ENCODE data around the gene ZFP36. TPM values are rescaled to one million over a fixed set of nuclear protein-coding genes. Genes with fewer than 3 reads are reported as not detected.

ZFP36 gene
- total RNA-seq, 2 donors from 2014 or later = 16.1 to 23.4 TPM

DNA sequence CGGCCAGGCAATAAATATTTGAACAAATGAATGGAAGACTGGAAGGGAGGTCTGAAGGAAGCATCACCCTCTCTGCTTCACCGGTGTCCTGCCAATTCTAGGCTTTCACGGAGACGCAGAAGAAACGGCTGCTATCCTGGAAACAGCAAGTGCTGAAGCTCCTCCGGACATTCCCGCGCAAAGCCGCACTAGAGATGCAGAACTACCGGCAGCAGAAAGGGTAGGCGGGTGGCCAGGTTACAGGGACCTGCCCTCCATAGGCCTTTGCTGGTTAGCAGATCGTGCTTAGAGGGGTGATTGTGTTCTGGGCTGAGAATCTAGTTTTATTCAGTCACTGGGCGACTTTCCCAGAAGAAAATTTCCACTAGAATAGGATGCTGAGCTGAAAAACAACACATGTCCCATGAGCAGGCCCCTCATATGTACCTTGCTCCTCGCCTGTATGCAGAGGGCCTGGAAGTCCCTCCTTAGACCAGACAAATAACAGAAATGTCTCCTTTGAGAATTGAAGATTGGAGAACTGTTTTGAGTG lies 26.7 kb upstream of the ZFP36 start:
- Histone ChIP-seq H3K4me1 (ENCODE audit: control insufficient read depth, insufficient read depth, low read length) (no peaks in the 10 kb centered on the region), H3K9ac (ENCODE audit: extremely low read depth, low read length, poor library complexity, severe bottlenecking) (no peak overlapping the region), H3K27me3 (ENCODE audit: control insufficient read depth, insufficient read depth, low read length, poor library complexity, severe bottlenecking) (no peaks in the 10 kb centered on the region), H3K9me3 (ENCODE audit: control insufficient read depth, low read length) (no peaks in the 10 kb centered on the region), H3K36me3 (ENCODE audit: control insufficient read depth, insufficient read depth, low read length) (peaks cover 87% of the 10 kb centered on the region), H3K4me3 (ENCODE audit: low read length) (no peak overlapping the region), H3K27ac (ENCODE audit: low read depth, low read length) (no peak overlapping the region)
- H3K4me3 Mint-ChIP-seq = no peak overlapping the region
- H3K9me3 Mint-ChIP-seq = no peaks in the 10 kb centered on the region
- H3K4me1 Mint-ChIP-seq = no peaks in the 10 kb centered on the region
- no peak for DNase-seq
- WGBS, 2 experiments (ENCODE audit: insufficient coverage in 1 of 2, insufficient read length in 1 of 2) = 94 to 96% methylated on average over 12 to 14 of the region's 14 CpGs
- TF ChIP-seq, protein P1, sequence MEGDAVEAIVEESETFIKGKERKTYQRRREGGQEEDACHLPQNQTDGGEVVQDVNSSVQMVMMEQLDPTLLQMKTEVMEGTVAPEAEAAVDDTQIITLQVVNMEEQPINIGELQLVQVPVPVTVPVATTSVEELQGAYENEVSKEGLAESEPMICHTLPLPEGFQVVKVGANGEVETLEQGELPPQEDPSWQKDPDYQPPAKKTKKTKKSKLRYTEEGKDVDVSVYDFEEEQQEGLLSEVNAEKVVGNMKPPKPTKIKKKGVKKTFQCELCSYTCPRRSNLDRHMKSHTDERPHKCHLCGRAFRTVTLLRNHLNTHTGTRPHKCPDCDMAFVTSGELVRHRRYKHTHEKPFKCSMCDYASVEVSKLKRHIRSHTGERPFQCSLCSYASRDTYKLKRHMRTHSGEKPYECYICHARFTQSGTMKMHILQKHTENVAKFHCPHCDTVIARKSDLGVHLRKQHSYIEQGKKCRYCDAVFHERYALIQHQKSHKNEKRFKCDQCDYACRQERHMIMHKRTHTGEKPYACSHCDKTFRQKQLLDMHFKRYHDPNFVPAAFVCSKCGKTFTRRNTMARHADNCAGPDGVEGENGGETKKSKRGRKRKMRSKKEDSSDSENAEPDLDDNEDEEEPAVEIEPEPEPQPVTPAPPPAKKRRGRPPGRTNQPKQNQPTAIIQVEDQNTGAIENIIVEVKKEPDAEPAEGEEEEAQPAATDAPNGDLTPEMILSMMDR (conservative IDR thresholded peaks at IDR 0.05) = no peak
- peaks cover 84% of the 10 kb centered on the region for H3K36me3 Mint-ChIP-seq (ENCODE audit: low read depth)
- H3K27me3 Mint-ChIP-seq (ENCODE audit: insufficient read depth) = no peaks in the 10 kb centered on the region
- H3K27ac Mint-ChIP-seq = no peak overlapping the region

GRCh38 chr19:39380521-39381502 lies 25.8 kb upstream of the ZFP36 start:
- Histone ChIP-seq H3K9ac (ENCODE audit: extremely low read depth, low read length, poor library complexity, severe bottlenecking) (no peak overlapping the region), H3K27me3 (ENCODE audit: control insufficient read depth, insufficient read depth, low read length, poor library complexity, severe bottlenecking) (no peaks in the 10 kb centered on the region), H3K4me3 (ENCODE audit: low read length) (no peak overlapping the region), H3K36me3 (ENCODE audit: control insufficient read depth, insufficient read depth, low read length) (peaks cover 88% of the 10 kb centered on the region), H3K27ac (ENCODE audit: low read depth, low read length) (no peak overlapping the region), H3K4me1 (ENCODE audit: control insufficient read depth, insufficient read depth, low read length) (no peaks in the 10 kb centered on the region), H3K9me3 (ENCODE audit: control insufficient read depth, low read length) (no peaks in the 10 kb centered on the region)
- Mint-ChIP-seq H3K27me3 (ENCODE audit: insufficient read depth) (no peaks in the 10 kb centered on the region), H3K4me3 (no peak overlapping the region), H3K4me1 (peaks cover 4% of the 10 kb centered on the region), H3K27ac (no peak overlapping the region), H3K9me3 (no peaks in the 10 kb centered on the region), H3K36me3 (ENCODE audit: low read depth) (peaks cover 84% of the 10 kb centered on the region)
- no peak for DNase-seq
- TF ChIP-seq, protein P1 (conservative IDR thresholded peaks at IDR 0.05) = no peak
- 95 to 98% methylated on average over 9 to 17 of the region's 17 CpGs for WGBS, 2 experiments (ENCODE audit: insufficient coverage in 1 of 2, insufficient read length in 1 of 2)

DNA sequence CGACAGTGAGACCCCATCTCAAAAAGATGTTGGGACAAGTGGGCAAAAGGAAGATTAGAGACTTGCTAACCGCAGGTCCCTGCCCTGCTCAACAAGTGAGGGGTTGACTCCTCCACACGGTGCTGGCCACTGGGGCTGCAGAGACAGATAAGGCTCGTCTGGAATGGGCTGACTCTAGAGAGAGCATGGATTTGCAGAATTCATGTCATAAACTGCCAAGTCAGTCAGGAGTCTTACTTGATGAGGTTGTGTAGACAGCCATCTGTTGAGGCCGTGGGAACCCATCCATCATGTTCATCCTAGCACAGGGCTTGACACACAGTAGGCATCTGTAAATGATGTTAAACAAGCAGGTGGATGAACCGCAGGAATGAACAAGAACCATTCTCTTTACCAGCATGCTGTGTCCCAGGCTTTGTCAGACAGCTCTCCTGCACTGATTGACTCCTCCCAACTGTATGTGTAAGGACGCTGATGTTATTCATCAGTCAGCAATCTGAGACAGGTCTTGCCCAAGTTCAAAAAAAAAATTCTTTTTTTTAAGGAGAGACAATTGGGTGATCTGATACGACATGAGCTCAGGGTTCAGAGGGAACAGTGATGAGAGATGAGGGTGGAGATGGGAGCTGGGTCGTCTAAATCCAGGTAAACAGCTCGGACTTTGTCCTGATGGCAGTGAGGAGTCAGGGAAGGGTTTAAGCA lies 24.6 kb upstream of the ZFP36 start:
- H3K4me3 Mint-ChIP-seq = no peak overlapping the region
- DNase-seq = no peak
- no peak overlapping the region for H3K27ac Mint-ChIP-seq
- Histone ChIP-seq H3K36me3 (ENCODE audit: control insufficient read depth, insufficient read depth, low read length) (peaks cover 89% of the 10 kb centered on the region), H3K27me3 (ENCODE audit: control insufficient read depth, insufficient read depth, low read length, poor library complexity, severe bottlenecking) (no peaks in the 10 kb centered on the region), H3K9me3 (ENCODE audit: control insufficient read depth, low read length) (no peaks in the 10 kb centered on the region), H3K4me1 (ENCODE audit: control insufficient read depth, insufficient read depth, low read length) (no peaks in the 10 kb centered on the region), H3K27ac (ENCODE audit: low read depth, low read length) (no peak overlapping the region), H3K9ac (ENCODE audit: extremely low read depth, low read length, poor library complexity, severe bottlenecking) (no peak overlapping the region), H3K4me3 (ENCODE audit: low read length) (no peak overlapping the region)
- H3K27me3 Mint-ChIP-seq (ENCODE audit: insufficient read depth) = no peaks in the 10 kb centered on the region
- 88 to 91% methylated on average over 8 to 10 of the region's 10 CpGs for WGBS, 2 experiments (ENCODE audit: insufficient coverage in 1 of 2, insufficient read length in 1 of 2)
- peaks cover 83% of the 10 kb centered on the region for H3K36me3 Mint-ChIP-seq (ENCODE audit: low read depth)
- TF ChIP-seq, protein P1 (conservative IDR thresholded peaks at IDR 0.05) = no peak
- H3K9me3 Mint-ChIP-seq = no peaks in the 10 kb centered on the region
- H3K4me1 Mint-ChIP-seq = peaks cover 4% of the 10 kb centered on the region

Measured in endodermal cell (in vitro differentiated cells).